HCT116 (cell line): Measurements from ENCODE around the gene DCTN1. TPM values are rescaled to one million over a fixed set of nuclear protein-coding genes. Genes with fewer than 3 reads are reported as not detected.

Source experiments
- ATAC-seq: fragments of 200-7000 bp; cut with Tn5 transposase; 2 replicates; pipeline ENCODE4 v1.9.1; 2020; ENCODE audit warnings: mild to moderate bottlenecking, moderate library complexity
- BruUV-seq: library from RNA; stranded (reverse); fragments of 400-500 nt; replicated peaks from 2 replicates; lab custom pipeline; 2021; lab: Mats Ljungman, UMichigan
- CTCF ChIA-PET: fragments of 300-600 bp; sonication (Branson Sonifier 250); formaldehyde crosslinking; loops from one replicate; lab custom pipeline; 2021; ENCODE audit warnings: antibody characterized with exemption; lab: Charles Lee
- POLR2A ChIA-PET: fragments of 300-600, 350-600 bp; sonication (Branson Sonifier 250); formaldehyde crosslinking; loops from one replicate; lab custom pipeline; 2021; ENCODE audit warnings: antibody characterized with exemption; lab: Charles Lee
- RAD21 ChIA-PET, 2 experiments: fragments of 300-600 bp; sonication (Branson Sonifier 250); formaldehyde crosslinking; loops; one replicate each; lab custom pipeline; 2023; ENCODE audit warnings: low total read pairs in 2 of 2; ENCODE audit not compliant: uncharacterized antibody in 2 of 2, unreplicated experiment in 2 of 2, low non-redundant PET in 1 of 2; lab: Charles Lee
- DNase-seq: peaks from one replicate; pipeline ENCODE4 v3.0.0-alpha.2; 2010; ENCODE audit warnings: low read depth, low spot score
- H2AFZ ChIP-seq: fragments of 200-600 bp; shearing (Covaris generic), sonication (generic); 2 replicates; pipeline ENCODE4 v1.6.1; 2017; ENCODE audit warnings: low read depth, mixed run types, mixed read lengths, antibody characterized with exemption, low read length; ENCODE audit not compliant: poor library complexity, severe bottlenecking
- H3K27ac ChIP-seq: 2 replicates; pipeline ENCODE4 v1.5.1; 2012; ENCODE audit warnings: low read depth, low read length
- H3K27me3 ChIP-seq: fragments of 200-600 bp; sonication (generic); 2 replicates; pipeline ENCODE4 v1.6.1; 2016; ENCODE audit warnings: mixed run types, low read length, mixed read lengths; ENCODE audit not compliant: insufficient read depth
- H3K36me3 ChIP-seq, 2 experiments: fragments of 200-500 bp in 1 of 2; fragments of 200-600 bp in 1 of 2; sonication (Bioruptor generic) in 1 of 2; sonication (generic) in 1 of 2; 2 replicates each; pipeline versions ENCODE4 v1.5.1 to v1.6.1; 2014 to 2016; ENCODE audit warnings: low read length in 2 of 2, inconsistent platforms in 1 of 2, mixed read lengths in 1 of 2, mixed run types in 1 of 2; ENCODE audit not compliant: insufficient read depth in 2 of 2, control insufficient read depth in 1 of 2
- H3K4me1 ChIP-seq, 2 experiments: fragments of 200-600 bp in 1 of 2; sonication (generic) in 1 of 2; 2 replicates each; pipeline versions ENCODE4 v1.5.1 to v1.6.1; 2012 to 2017; ENCODE audit warnings: low read length in 2 of 2, inconsistent platforms in 1 of 2, mild to moderate bottlenecking in 1 of 2, mixed read lengths in 1 of 2, mixed run types in 1 of 2, moderate library complexity in 1 of 2; ENCODE audit not compliant: insufficient read depth in 2 of 2, control insufficient read depth in 1 of 2
- H3K4me2 ChIP-seq: fragments of 200-600 bp; sonication (generic); 2 replicates; pipeline ENCODE4 v1.6.1; 2017; ENCODE audit warnings: mixed run types, low read length, mixed read lengths
- H3K4me3 ChIP-seq, 2 experiments: fragments of 200-600 bp in 1 of 2; sonication (generic) in 1 of 2; replicated peaks in 1 of 2; 2 replicates each; pipeline ENCODE4 v1.5.1; 2011 to 2016; ENCODE audit warnings: low read length in 2 of 2, control low read depth in 1 of 2, low read depth in 1 of 2, mild to moderate bottlenecking in 1 of 2, mixed read lengths in 1 of 2, mixed run types in 1 of 2
- H3K79me2 ChIP-seq: fragments of 200-600 bp; sonication (generic); 2 replicates; pipeline ENCODE4 v1.6.1; 2017; ENCODE audit warnings: mild to moderate bottlenecking, mixed run types, low read length, moderate library complexity, mixed read lengths; ENCODE audit not compliant: insufficient read depth
- H3K9ac ChIP-seq: fragments of 200-600 bp; sonication (generic); 2 replicates; pipeline ENCODE4 v1.6.1; 2016; ENCODE audit warnings: low read length, mixed read lengths
- H3K9me2 ChIP-seq: fragments of 200-600 bp; sonication (generic), shearing (Covaris generic); 2 replicates; pipeline ENCODE4 v1.6.1; 2017; ENCODE audit warnings: mixed run types, mild to moderate bottlenecking, moderate library complexity; ENCODE audit not compliant: insufficient read depth
- H3K9me3 ChIP-seq, 2 experiments: fragments of 200-500 bp in 1 of 2; fragments of 200-600 bp in 1 of 2; sonication (Bioruptor generic) in 1 of 2; sonication (generic) in 1 of 2; 2 replicates each; pipeline ENCODE4 v1.6.1; 2014 to 2017; ENCODE audit warnings: low read length in 2 of 2, mixed read lengths in 2 of 2, inconsistent platforms in 1 of 2, low read depth in 1 of 2, mild to moderate bottlenecking in 1 of 2, mixed run types in 1 of 2, moderate library complexity in 1 of 2; ENCODE audit not compliant: control insufficient read depth in 1 of 2, insufficient read depth in 1 of 2
- H4K20me1 ChIP-seq: fragments of 200-600 bp; sonication (generic), shearing (Covaris generic); 2 replicates; pipeline ENCODE4 v1.6.1; 2017; ENCODE audit warnings: mixed run types, mild to moderate bottlenecking, moderate library complexity; ENCODE audit not compliant: insufficient read depth
- ATF3 ChIP-seq: IDR thresholded peaks from 2 replicates; pipeline ENCODE4 v1.6.1; 2012
- CTCF ChIP-seq, 3 experiments: fragments of 200-600 bp in 1 of 3; sonication (generic) in 1 of 3; IDR thresholded peaks in 2 of 3; conservative IDR thresholded peaks in 1 of 3; 2 replicates each; pipeline ENCODE4 v1.5.1; 2012 to 2017; ENCODE audit warnings: low read depth in 2 of 3, low read length in 2 of 3, antibody characterized with exemption in 1 of 3, borderline replicate concordance in 1 of 3, control low read depth in 1 of 3, mild to moderate bottlenecking in 1 of 3, mixed read lengths in 1 of 3, mixed run types in 1 of 3, moderate library complexity in 1 of 3; ENCODE audit not compliant: insufficient read depth in 1 of 3
- EZH2 ChIP-seq: fragments of 200-600 bp; sonication (generic); IDR thresholded peaks from 2 replicates; pipeline ENCODE4 v1.6.1; 2017; ENCODE audit warnings: antibody characterized with exemption, mixed run types
- FOSL1 ChIP-seq: IDR thresholded peaks from 2 replicates; pipeline ENCODE4 v1.6.1; 2012; ENCODE audit warnings: low read depth
- MAX ChIP-seq: IDR thresholded peaks from 2 replicates; pipeline ENCODE4 v1.6.1; 2012
- POLR2A ChIP-seq: IDR thresholded peaks from 2 replicates; pipeline ENCODE4 v1.7.0; 2011; ENCODE audit warnings: borderline replicate concordance; ENCODE audit not compliant: insufficient read depth, insufficient read length; ENCODE audit errors: extremely low read depth
- RAD21 ChIP-seq: IDR thresholded peaks from 2 replicates; pipeline ENCODE4 v1.6.1; 2012; ENCODE audit warnings: low read depth, mild to moderate bottlenecking
- REST ChIP-seq: IDR thresholded peaks from 2 replicates; pipeline ENCODE4 v1.6.1; 2012; ENCODE audit warnings: low read depth
- SRF ChIP-seq: IDR thresholded peaks from 2 replicates; pipeline ENCODE4 v1.6.1; 2012; ENCODE audit warnings: low read depth
- intact Hi-C: fragments of 100-400 bp; cut with micrococcal nuclease; formaldehyde crosslinking; loops from 2 replicates; pipeline ENCODE4 v1.10.0; 2022
- total RNA-seq: library from RNA; stranded (reverse); gene quantifications from one replicate; pipeline ENCODE4 v1.2.1, GENCODE V29; 2021; ENCODE audit not compliant: unreplicated experiment

The DCTN1 gene
- total RNA-seq, 1 experiment from 2014 or later, result 129 TPM

GRCh38 chr2:74366036-74366435 lies 14.1 kb downstream of the DCTN1 start:
- BruUV-seq, result TSS peak; percentile 38
- ChIA-PET RAD21 (interaction anchor here in 1 of 2 experiments (0.6 kb wide), 1 partner anchor 78 kb away, joined by 3 read pairs; no protein-coding TSS in a partner anchor), POLR2A (no interaction called here), CTCF (no interaction called here)
- no peaks in the 10 kb centered on the region for H3K9me3 ChIP-seq
- intact Hi-C loops, result no loop called here
- H3K4me3 ChIP-seq, result no peak overlapping the region
- H3K79me2 ChIP-seq, result no peaks in the 10 kb centered on the region
- no peaks in the 10 kb centered on the region for H4K20me1 ChIP-seq
- no peaks in the 10 kb centered on the region for H3K4me1 ChIP-seq
- ATAC-seq (no peak), DNase-seq (no peak)
- no peak overlapping the region for H3K4me2 ChIP-seq
- H3K9ac ChIP-seq, result no peak overlapping the region
- no peaks in the 10 kb centered on the region for H3K27me3 ChIP-seq
- H3K9me2 ChIP-seq, result no peaks in the 10 kb centered on the region
- no peak overlapping the region for H3K27ac ChIP-seq
- H2AFZ ChIP-seq, result no peak overlapping the region
- no peak for TF ChIP-seq EZH2
- TF ChIP-seq ATF3, result no peak
- no peak for TF ChIP-seq REST
- TF ChIP-seq POLR2A, result no peak
- no peak for TF ChIP-seq MAX
- no peak for TF ChIP-seq CTCF (IDR thresholded peaks at IDR 0.05 in 2 of 3, conservative IDR thresholded peaks at IDR 0.05 in 1 of 3; ENCODE audit: borderline replicate concordance in 1 of 3, insufficient read depth in 1 of 3, low read depth in 2 of 3, low read length in 2 of 3)
- no peak for TF ChIP-seq SRF
- no peak for TF ChIP-seq RAD21
- no peak for TF ChIP-seq FOSL1
- H3K36me3 ChIP-seq, result peaks cover 13 to 59% of the 10 kb centered on the region in 2 experiments; a peak in 3 of 4 replicates
